Ureter (tissue), 1 donor: ENCODE measurements around the gene GDPD5. TPM values are rescaled to one million over a fixed set of nuclear protein-coding genes. Genes with fewer than 3 reads are reported as not detected.

Experiments used
- DNase-seq: peaks from one replicate; pipeline ENCODE4 v3.0.0-alpha.2; 2020; ENCODE audit warnings: low spot score
- total RNA-seq: library from RNA; stranded (reverse); gene quantifications from one replicate; pipeline ENCODE4 v1.2.4, GENCODE V29; 2023
- donor health status: DM: yes; HTN: yes; CAD: no.

The GDPD5 gene
- total RNA-seq, 1 donor from 2014 or later: 14.9 TPM

DNA sequence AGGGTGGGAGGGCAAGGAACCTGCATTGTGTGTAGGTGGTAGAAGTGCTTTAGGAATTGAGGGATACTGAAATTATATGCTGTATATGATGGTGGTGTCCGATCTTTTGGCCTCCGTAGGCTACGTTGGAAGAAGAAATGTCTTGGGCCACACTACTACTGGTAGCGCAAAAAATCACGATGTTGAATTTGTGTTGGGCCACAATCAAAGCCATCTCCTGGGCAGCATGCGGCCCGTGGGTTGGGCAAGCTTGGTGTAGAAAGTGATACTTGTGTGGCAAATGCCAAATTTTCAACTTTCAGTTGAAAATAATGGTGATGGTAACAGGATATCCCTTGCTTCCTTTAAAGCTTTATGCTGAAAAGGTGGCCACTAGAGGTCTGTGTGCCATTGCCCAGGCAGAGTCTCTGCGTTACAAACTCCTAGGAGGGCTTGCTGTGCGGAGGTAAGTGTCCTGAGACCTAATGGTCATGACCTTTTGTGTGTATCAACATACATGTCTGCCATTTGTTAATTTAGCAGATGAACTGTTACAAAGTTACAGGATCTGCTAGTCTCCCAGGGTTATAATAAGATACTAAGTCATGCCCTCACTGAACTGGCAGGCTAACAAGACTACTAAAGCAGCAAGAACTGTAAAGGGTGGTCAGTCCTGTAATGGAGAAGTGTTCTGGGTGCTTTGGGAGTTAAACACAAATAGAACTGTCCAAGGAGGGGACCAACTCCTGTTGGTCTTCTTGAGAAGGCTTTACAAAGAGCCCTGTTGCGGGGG lies 123.6 kb downstream of the GDPD5 start:
- DNase-seq: no peak

- DNase-seq: no peak
Observed at GRCh38 chr11:75400146-75400865, 125.4 kb downstream of the GDPD5 start.

DNA sequence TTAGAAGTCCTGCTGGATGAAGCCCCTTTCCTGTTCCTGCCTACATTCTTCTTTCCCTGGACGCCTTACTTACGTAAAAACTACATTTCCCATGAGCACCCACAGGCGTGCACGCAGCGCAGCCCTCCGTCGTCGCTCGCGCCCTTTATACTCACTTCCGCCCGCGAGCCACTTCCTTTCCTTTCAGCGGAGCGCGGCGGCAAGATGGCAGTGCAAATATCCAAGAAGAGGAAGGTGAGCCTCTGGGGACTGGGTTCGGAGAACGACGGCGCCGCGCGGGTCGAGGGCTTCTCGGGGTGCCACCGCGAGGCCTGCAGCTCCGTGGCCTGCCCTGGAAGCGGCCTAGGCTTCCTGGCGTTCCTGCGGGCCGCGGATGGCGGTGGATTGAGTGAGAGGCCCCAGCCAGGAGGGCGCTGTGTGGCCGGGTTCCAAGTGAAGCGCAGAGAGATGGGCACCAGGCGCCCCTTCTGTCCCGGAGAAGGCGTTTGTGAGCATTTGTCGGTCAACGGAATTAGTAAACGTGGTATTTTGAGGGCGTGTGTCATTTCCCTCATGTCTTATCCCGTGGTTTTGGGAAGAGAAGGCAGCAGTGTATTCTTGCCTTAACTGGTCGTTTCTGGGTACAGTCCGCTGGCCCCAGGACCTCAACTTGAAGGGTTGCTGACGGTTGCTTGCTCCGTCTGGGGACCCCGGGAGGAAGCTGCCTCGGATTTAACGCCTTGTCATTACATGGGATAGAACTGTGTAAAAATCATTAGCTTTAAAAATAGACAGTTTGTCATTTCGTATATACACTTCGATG lies 126.2 kb downstream of the GDPD5 start, which contains the start of gene RPS3:
Gene RPS3 (plus strand): TSS at position 175 of the 802 bp plus-strand sequence. CDS start 30 bp downstream, at position 205.
- DNase-seq: peak; percentile 93

GRCh38 chr11:75398906-75399305 lies 126.8 kb downstream of the GDPD5 start:
- DNase-seq: no peak

GRCh38 chr11:75394085-75394840 lies 131.5 kb downstream of the GDPD5 start:
- no peak for DNase-seq

GRCh38 chr11:75389925-75390324 lies 135.8 kb downstream of the GDPD5 start:
- DNase-seq: no peak

DNA sequence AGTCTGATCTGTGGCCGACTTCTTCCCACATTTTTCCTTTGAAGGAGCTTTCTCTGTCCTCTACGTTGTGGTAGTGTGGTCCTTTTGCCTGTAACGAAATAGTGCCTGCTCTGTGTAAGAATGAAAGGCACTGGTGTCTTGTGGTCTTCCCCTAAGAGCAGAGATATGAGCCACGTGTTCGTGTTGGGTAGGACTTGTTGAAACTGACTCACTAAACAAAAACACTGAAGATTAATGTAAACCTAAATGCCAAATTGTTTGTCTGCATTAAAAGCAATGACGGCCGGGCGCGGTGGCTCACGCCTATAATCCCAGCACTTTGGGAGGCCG lies 136.5 kb downstream of the GDPD5 start:
- no peak for DNase-seq

- DNase-seq: peak; percentile 75
Observed at GRCh38 chr11:75388386-75389275, 137.1 kb downstream of the GDPD5 start.

DNA sequence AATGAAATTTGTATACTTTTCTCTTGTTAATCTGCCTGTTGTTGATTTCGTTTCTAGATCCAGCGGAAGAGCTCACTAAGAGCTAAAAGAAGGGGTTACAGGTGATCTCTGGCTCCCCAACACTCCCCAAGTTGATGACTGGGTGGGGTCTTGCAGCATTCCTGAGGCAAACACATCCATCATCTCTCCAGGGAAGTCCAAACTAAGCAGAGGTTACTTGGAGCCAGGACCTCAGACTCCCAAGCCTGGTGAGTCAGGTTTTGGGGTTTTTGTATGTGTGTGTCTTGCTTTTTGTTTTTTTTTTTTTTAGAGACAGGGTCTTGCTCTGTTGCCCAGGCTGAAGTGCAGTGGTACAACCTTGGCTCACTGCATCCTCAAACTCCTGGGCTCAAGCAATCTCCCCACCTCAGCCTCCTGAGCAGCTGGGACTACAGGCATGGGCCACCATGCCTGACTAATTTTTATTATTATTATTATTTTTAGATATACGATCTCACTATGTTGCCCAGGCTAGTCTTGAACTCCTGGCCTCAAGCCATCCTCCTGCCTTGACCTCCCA lies 137.9 kb downstream of the GDPD5 start:
- no peak for DNase-seq

DNA sequence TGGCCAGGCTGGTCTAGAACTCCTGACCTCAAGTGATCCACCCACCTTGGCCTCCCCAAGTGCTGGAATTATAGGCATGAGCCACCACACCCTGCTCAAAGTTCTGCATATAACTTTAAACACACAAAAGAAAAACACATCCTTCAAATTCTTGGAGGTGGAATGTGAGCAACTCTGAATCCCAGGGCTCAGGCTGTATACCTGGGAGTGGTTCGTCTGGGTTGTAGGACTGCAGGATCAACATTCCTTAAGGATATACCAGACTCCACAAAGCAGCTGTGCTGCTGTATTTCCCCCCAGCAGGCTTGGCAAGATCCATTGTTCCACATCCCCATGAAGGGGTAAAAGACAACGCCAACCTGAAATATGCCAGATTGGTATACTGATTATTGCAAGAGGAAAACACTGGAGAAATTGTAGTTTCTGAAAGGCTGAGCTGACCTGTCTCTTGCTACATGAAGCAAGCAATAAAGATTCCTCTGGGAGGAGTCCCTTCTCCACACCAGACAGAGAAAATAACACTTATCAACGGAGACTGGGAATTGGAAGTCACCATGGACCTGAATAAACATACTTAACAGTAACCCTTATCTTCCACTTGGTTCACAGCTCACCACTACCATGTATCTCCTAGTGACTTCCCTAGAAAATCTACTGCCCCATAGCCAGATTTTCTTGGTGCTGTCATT lies 138.7 kb downstream of the GDPD5 start:
- no peak for DNase-seq

Other genes starting within 250 kb of the GDPD5 start
- gene ARRB1, start 174.3 kb downstream of the GDPD5 start, total RNA-seq: 53.4 TPM
- 3,031 TPM for gene RPS3, start 126.4 kb downstream of the GDPD5 start, total RNA-seq
- 1.5 TPM for gene KLHL35, start 92.7 kb downstream of the GDPD5 start, total RNA-seq
- gene SERPINH1, start 36.3 kb upstream of the GDPD5 start, total RNA-seq: 109 TPM
- 13.5 TPM for gene MAP6, start 143.1 kb upstream of the GDPD5 start, total RNA-seq
- 8.2 TPM for gene MOGAT2, start 191.9 kb upstream of the GDPD5 start, total RNA-seq
- gene DGAT2, start 242.8 kb upstream of the GDPD5 start, total RNA-seq: 24.0 TPM